Kidney tubule cell (primary cell): ENCODE measurements around the gene TSHB.

Experiments used
- DNase-seq: peaks from one replicate; pipeline ENCODE4 v3.0.0-alpha.2; 2018; ENCODE audit warnings: low spot score

The TSHB gene

DNA sequence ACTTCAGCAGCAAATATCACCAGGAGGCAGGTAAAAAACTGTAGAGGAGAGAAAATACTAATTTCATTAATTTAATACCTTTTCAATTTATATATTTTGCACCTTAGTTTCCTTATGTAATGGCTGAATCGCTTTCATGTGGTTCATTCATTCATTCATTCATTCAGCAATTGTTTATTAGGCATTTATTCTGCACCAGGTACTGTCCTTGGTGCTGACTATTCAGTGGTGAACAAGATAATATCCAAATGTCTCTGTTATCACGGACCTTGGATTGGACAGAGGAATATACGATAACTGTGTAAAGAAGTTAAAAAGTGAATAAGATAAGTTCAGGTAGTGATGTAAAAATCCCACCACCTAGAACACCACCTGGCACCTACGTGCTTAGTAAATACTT, 30.9 kb downstream of the TSHB start:
- no peak for DNase-seq

DNA sequence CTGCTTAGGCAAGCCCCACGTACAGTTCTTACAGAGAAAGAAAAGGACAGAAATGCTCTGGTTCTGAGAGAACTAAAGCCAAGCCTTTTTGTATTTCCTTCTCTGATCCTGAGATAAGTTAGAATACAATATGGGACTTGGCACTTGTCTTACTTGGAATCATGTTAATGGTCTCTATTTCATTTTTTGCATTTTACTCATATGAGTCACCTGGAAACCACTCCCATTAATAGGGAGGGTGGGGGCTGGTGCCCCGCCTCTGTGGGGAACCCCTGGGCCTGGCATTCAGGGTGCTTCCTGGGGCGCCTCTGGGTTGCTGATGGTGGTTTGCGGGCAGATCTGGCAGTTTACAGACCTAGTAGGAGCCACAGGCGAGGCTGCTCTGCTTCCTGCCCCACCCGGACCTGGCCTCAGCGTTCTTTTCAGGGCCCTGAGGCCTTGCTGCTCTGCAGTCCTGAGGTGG, 32.9 kb downstream of the TSHB start:
- peak; percentile 80 for DNase-seq

DNA sequence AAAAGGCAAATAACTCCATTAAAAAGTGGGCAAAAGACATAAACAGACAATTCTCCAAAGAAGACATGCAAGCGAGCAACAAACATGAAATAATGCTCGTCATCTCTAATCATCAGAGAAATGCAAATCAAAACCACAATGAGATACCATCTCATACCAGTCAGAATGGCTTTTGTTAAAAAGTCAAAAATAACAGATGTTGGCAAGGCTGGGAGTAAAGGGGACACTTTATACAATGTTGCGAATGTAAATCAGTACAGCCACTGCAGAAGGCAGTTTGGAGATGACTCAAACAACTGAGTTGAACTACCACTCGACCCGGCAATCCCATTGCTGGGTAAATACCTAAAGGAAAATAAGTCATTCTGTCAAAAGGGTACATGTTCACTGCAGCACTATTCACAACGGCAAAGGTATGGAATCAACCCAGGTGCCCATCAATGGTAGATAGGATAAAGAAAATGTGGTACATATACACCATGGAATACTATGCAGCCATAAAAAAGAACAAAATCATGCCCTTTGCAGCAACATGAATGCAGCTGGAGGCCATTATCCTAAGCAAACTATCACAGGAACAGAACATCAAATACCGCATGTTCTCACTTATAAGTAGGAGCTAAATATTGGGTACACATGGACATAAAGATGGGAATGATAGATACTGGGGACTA, 33.7 kb downstream of the TSHB start:
- no peak for DNase-seq

- no peak for DNase-seq
These were observed 34.8 kb downstream of the TSHB start for GRCh38 chr1:115064461-115064860.

DNA sequence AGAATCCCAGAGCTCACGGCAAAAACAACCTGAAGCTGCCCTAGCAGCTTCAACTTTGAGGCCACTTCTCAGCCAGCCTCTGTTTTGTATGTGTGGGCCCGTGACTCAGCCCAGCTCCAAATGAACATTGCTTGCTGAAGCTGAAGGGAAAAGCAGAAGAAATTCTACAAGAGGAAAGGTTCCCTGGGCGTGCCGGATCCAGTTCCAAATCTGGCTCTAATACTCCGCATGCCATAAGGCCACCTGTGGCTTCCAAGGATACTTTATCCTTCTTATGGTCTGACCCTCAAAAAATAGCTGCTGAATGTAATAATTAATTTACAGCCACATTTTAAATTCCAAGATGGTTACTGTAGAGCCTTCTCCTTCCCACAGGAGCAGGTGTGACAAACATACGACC, 35.4 kb downstream of the TSHB start:
- DNase-seq, result peak; percentile 38

DNA sequence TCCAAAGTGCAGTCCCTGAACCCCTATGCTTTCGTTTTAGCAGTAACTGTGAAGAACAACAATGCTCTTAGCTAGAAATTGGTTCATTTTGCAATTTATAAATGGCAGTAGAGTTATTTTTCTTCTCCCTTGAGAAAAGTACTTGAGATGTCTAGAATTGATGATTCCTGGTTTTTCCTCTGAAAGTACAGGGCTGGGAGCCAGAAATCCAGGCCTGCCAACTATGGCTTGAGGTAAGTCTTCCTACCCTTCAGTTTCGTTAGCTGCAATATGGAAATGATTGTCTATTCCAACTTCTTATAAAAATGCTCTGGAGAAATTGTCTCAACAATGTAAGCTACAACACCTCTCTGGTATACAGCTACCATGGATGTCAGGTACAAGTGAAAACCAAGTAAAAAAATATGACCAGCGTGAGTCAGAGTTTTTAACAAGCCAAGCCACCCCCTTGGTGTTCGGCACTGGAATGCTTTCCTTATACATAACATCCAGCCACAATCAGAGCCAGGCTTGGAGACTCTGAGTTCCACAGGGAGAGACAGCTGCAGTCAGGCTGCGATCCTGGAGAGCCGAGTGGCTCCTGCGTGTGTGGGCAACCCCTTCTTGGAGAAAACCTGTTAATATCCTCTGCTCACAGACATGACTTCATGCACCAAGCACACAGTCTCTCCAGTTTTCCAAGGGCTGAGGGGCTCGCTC, 37.7 kb downstream of the TSHB start:
- DNase-seq, result no peak

GRCh38 chr1:115068826-115069585, 39.4 kb downstream of the TSHB start:
- peak; percentile 71 for DNase-seq

DNA sequence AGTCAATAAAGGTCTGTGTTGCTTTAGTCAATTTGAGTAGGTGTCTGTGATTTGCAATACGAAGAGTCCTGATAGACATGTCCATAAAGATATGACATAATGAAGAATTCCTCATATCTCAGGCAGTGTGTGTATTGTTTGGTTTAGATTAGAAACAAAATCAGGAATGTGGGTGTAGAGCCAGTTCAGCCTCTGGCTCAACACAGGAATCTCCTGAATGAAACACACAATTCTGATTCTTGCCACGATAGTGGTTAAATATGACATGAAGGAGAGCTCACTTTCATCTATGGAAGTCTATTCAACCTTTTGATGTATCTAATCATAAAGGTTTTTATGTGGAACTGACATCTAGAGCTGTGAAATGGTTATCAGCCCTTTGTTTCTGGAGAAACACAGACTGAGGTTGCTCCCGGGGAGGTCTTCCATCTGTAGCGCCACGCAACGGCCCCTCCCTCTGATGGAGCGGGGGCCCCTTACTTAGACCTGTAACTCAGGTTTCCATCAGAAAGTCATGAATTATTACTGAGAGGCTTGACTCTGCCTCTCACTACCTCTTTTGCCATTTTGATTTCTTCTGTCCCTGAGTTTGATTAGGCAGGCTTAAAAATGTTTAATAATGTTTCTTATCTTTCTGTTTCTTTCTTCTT, 40.2 kb downstream of the TSHB start:
- no peak for DNase-seq

DNA sequence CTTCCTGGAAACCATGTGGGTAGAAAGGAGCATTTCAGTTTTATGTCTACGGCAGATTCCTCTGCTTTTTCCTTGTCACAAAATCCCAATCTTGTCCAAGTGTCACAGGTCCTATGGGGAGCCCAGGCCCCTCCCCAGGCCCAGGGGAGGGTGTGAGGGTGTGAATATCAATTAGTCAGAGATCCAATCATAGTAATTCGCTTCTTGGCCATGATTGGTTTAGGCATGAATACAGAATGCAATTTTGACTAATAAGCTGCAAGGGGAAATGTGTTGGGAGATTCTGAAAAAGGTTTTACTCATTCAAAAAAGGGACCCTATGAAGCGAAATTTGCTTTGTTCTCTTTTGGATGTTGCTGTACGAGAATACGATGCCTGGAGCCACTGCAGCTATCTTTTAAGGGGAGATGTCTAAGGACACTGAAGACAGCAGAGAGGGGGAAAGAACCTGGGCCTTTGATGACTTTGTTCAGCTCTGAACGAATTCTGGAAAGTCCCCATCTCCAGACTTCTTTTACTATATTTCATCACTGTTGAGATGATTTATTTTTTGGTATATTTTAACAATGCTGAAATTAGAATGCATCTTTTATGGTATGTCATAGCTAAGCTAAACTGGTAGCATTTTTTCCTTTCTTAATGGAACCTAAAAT, 41.5 kb downstream of the TSHB start:
- DNase-seq, result no peak

GRCh38 chr1:115073298-115074087, 43.9 kb downstream of the TSHB start:
- DNase-seq, result no peak

DNA sequence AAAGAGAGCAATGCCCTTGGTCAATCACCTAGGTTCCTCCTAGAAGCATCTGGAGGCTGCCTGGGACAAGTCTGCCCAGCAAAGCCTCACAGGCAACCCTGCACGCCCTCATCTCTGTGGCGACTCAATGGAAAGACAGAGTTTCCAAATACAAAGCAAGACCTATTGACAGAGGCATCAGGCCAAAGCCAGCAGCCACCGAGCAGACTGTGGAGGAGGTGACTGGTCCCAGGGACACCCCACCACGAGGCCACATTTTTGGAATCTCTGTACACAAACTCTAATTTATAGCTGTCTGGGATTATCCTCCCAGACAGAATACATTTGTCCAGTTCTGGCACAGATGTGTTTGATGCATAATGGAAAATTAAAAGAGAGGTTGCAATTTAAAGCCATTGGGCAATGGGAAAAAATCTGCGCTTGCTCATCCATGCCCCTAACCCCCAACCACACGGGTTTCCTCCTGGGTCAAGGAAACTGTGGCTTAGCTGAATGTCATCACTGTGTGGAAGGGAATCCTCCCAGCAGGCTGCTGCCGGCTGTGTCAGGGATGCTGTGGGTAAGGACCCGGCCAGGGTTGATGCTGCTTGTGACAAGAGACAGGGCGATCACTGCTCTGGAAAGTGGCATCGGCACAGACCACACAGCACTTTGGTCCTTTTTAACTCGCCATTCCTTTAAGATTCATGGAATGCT, 45.4 kb downstream of the TSHB start:
- DNase-seq, result no peak

GRCh38 chr1:115076384-115076915, 46.8 kb downstream of the TSHB start:
- no peak for DNase-seq

DNA sequence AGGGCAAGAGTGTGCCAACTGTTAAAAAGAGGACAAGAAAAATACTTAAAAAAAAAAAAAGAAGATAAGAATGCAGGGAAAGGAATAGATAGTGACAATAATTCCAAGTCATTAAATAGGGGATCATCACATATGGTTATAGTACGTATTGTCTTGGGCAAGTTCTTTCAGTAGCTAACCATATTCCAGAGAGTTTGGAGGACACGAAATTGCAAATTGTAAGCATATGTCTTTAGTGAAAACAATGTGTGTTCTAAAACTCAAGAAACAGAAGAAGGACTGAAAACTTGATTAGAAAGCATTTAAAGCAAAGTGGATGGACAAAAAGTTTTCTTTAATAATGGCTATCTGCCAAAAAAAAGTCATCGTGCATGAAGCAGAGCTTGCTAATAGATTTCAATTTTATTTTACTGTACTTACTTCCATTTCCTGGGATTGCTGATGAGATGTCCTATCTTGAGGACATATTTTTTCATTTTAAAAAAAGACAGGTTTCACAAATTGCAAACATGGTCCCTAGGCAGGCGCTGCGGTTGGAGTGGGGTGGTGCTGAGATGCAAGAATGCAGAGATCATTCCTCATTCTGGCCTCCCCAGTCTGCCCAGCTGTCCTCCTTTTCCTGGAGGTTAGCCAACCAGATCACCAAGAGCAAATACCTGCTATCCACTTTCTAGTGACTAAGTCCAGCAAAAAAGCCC, 47.8 kb downstream of the TSHB start:
- peak; percentile 60 for DNase-seq

DNA sequence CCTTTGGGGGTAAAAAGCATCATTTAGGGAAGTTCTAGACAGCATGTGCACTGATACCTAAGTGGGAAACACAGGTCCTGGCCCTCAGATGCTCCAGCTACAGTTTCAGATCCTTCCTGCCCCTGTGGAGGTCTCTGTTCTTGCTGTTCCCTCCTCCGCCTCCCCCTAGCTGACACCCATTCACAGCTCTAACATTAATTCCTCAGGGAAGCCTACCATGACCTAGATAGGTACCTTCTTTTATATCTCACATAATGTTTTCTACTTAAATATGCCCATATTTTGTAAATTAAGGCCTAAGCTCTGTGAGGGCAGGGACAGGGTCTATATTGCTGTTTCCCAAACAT, 48.3 kb downstream of the TSHB start:
- DNase-seq, result no peak

DNA sequence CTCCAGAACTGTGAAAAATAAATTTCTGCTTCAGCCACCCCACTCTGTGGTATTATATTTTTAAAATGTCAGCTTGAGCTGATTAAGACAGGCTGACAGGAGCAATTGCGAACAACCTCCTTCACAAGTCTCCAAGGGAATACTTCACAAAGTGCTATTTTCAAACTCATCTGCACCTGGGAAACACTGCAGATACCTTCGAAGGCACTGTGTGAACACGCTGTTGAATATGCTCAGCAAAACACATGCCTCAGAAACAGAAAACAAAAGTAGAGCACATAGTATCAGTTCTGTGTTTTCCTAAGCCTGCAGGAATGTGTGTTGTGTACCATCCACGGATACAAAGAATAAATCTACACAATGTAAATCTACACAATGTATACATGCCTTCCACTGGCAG, 49.1 kb downstream of the TSHB start:
- no peak for DNase-seq

GRCh38 chr1:115082949-115083348, 53.3 kb downstream of the TSHB start:
- no peak for DNase-seq
